Thymus (tissue), 11 donors: ENCODE data around the gene CHRNA7. TPM values are rescaled to one million over a fixed set of nuclear protein-coding genes. Genes with fewer than 3 reads are reported as not detected.

Source experiments
- DNase-seq, 9 donors: peaks; one replicate each; pipeline ENCODE4 v3.0.0-alpha.2; 2013; ENCODE audit warnings: low spot score in 9 of 9, low read depth in 6 of 9, missing footprints in 1 of 9
- H3K27ac ChIP-seq, 2 donors: one replicate each; pipeline ENCODE4 v1.5.1; 2013; ENCODE audit warnings: control low read depth in 1 of 2, low read depth in 1 of 2, low read length in 1 of 2, mild to moderate bottlenecking in 1 of 2, moderate library complexity in 1 of 2
- H3K27me3 ChIP-seq, 2 donors: one replicate each; pipeline ENCODE4 v1.5.1; 2013; ENCODE audit warnings: low read length in 1 of 2; ENCODE audit not compliant: control insufficient read depth in 2 of 2, insufficient read depth in 1 of 2
- H3K36me3 ChIP-seq, 2 donors: one replicate each; pipeline ENCODE4 v1.5.1; 2013; ENCODE audit warnings: low read length in 1 of 2, mild to moderate bottlenecking in 1 of 2, moderate library complexity in 1 of 2; ENCODE audit not compliant: control insufficient read depth in 2 of 2, insufficient read depth in 2 of 2
- H3K4me1 ChIP-seq, 2 donors: one replicate each; pipeline ENCODE4 v1.5.1; 2013; ENCODE audit warnings: low read length in 2 of 2; ENCODE audit not compliant: control insufficient read depth in 2 of 2, insufficient read depth in 2 of 2
- H3K4me3 ChIP-seq, 2 donors: one replicate each; pipeline ENCODE4 v1.5.1; 2013; ENCODE audit warnings: low read length in 2 of 2, control low read depth in 1 of 2, mild to moderate bottlenecking in 1 of 2
- H3K9me3 ChIP-seq, 2 donors: one replicate each; pipeline ENCODE4 v1.5.1; 2013; ENCODE audit warnings: low read length in 1 of 2, mild to moderate bottlenecking in 1 of 2; ENCODE audit not compliant: control insufficient read depth in 2 of 2, insufficient read depth in 1 of 2
- WGBS: extraction: QIAGEN DNeasy Blood & Tissue Kit; methylation state at CpG from one replicate; pipeline ENCODE4 v1.1.7; 2013; 5-methylcytosine and 5-hydroxymethylcytosine counted together
- polyA plus RNA-seq: library from polyadenylated mRNA; stranded (reverse); fragments of 200-250 nt; gene quantifications from one replicate; pipeline ENCODE4 v1.2.3, GENCODE V29; 2013
- total RNA-seq: library from RNA; stranded (reverse); fragments of 120-200 nt; gene quantifications from one replicate; pipeline ENCODE4 v1.2.4, GENCODE V29; 2013
- donor health status: healthy.

CHRNA7 gene
- total and polyA plus RNA-seq, 2 donors: 0.61 to 1.1 TPM

GRCh38 chr15:32020156-32020555 is 10.2 kb upstream of the CHRNA7 start:
- no peaks in the 10 kb centered on the region for H3K4me1 ChIP-seq
- DNase-seq: no peak
- no peaks in the 10 kb centered on the region for H3K27me3 ChIP-seq
- no peak overlapping the region for H3K27ac ChIP-seq
- no peaks in the 10 kb centered on the region for H3K36me3 ChIP-seq
- H3K9me3 ChIP-seq: no peaks in the 10 kb centered on the region
- H3K4me3 ChIP-seq: no peak overlapping the region
- WGBS: 97% methylated on average over 2 of the region's 2 CpGs

DNA sequence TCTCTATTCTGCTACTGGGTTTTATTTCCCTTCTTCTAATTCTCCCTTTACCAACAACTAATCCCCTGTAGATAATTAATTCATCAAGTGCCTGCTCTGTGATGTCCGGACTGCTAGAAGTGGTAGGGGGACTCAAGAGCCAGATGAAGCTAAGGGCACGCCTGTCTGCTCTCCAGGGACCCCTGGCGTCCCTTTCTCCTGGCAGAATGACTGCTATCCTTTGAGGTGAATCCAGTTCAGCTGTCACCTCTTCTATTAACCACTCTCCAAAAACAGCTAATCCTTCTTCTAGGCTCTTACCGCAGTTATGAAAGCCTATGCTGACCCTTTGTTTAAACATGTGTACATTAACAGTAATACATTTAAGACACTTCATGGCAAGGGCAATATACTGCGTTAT is 1.4 kb upstream of the CHRNA7 start:
- H3K36me3 ChIP-seq: no peaks in the 10 kb centered on the region
- peaks cover 31 to 45% of the 10 kb centered on the region in 2 donors for H3K27me3 ChIP-seq
- H3K9me3 ChIP-seq: peaks cover 0 to 4% of the 10 kb centered on the region in 2 donors
- H3K4me1 ChIP-seq: no peaks in the 10 kb centered on the region
- H3K4me3 ChIP-seq: no peak overlapping the region
- WGBS: 7% methylated on average over 5 of the region's 5 CpGs
- no peak overlapping the region for H3K27ac ChIP-seq
- DNase-seq: no peak

- H3K27me3 ChIP-seq: peaks cover 31 to 45% of the 10 kb centered on the region in 2 donors
- no peaks in the 10 kb centered on the region for H3K4me1 ChIP-seq
- WGBS: under 1% methylated on average over 16 of the region's 16 CpGs
- DNase-seq: peak in 2 of 9 donors; percentile 20 to 25
- H3K27ac ChIP-seq: no peak overlapping the region
- peak overlapping the region in 1 of 2 donors; percentile 47 for H3K4me3 ChIP-seq
- H3K9me3 ChIP-seq: peaks cover 0 to 4% of the 10 kb centered on the region in 2 donors
- H3K36me3 ChIP-seq: no peaks in the 10 kb centered on the region
Observed at GRCh38 chr15:32029409-32029861, 880 bp upstream of the CHRNA7 start.

- H3K27ac ChIP-seq: no peak overlapping the region
- WGBS: 6% methylated on average over 21 of the region's 21 CpGs
- DNase-seq: no peak
Observed at GRCh38 chr15:32030795-32031194, 480 bp downstream of the CHRNA7 start.

DNA sequence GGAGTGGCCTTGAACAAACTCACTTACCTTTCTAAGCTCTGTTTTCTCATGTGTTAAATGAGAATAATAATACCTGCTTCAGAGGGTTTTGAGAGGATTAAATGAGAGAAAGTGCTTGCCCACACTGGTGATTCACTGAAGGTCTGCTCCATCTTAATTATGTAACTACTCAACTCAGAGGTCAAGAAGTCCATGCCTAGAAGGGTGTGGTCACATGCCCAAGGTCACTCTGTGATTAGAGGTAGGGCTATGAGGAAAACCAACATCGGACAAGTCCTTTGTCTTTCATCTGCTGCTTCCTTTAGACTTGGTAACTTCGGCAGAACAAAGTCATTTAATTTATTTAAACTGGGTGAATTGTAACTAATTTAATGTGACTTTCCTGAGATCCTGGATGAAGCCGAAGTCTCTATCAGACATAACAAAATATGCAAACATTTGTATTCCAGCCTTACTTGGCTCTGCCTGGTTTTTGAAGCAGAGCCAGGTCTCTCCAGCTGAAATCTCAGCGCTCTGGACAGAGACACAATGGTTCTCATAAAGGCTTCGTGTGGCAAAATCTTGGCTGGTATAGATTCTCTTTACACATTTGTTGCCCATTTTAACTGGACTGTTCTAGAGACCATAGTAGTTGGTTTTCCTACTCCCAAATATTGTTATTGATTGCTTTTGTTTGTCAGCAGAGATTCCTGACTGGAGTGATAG is 3.0 kb downstream of the CHRNA7 start:
- H3K4me1 ChIP-seq: no peaks in the 10 kb centered on the region
- H3K36me3 ChIP-seq: no peaks in the 10 kb centered on the region
- no peak overlapping the region for H3K4me3 ChIP-seq
- H3K27me3 ChIP-seq: peaks cover 31 to 44% of the 10 kb centered on the region in 2 donors
- WGBS: 96% methylated on average over 5 of the region's 5 CpGs
- no peak for DNase-seq
- H3K9me3 ChIP-seq: peaks cover 0 to 4% of the 10 kb centered on the region in 2 donors
- no peak overlapping the region for H3K27ac ChIP-seq

More at GRCh38 chr15:32030795-32031194, 480 bp downstream of the CHRNA7 start:
- Histone ChIP-seq H3K36me3 (no peaks in the 10 kb centered on the region), H3K4me1 (no peaks in the 10 kb centered on the region), H3K27me3 (peaks cover 31 to 45% of the 10 kb centered on the region in 2 donors), H3K4me3 (peak overlapping the region in 1 of 2 donors; percentile 47), H3K9me3 (peaks cover 0 to 4% of the 10 kb centered on the region in 2 donors)

GRCh38 chr15:32034106-32034505 is 3.8 kb downstream of the CHRNA7 start:
- DNase-seq: no peak
- no peak overlapping the region for H3K4me3 ChIP-seq
- H3K4me1 ChIP-seq: no peaks in the 10 kb centered on the region
- no peaks in the 10 kb centered on the region for H3K36me3 ChIP-seq
- no peak overlapping the region for H3K27ac ChIP-seq
- H3K9me3 ChIP-seq: peaks cover 0 to 4% of the 10 kb centered on the region in 2 donors
- H3K27me3 ChIP-seq: peaks cover 25 to 36% of the 10 kb centered on the region in 2 donors

- Histone ChIP-seq H3K27ac (no peak overlapping the region), H3K9me3 (no peaks in the 10 kb centered on the region), H3K36me3 (no peaks in the 10 kb centered on the region), H3K4me3 (no peak overlapping the region), H3K4me1 (no peaks in the 10 kb centered on the region), H3K27me3 (peaks cover 19 to 26% of the 10 kb centered on the region in 2 donors)
- WGBS: 87% methylated on average over 2 of the region's 2 CpGs
- no peak for DNase-seq
Observed at GRCh38 chr15:32035285-32035684, 5.0 kb downstream of the CHRNA7 start.

DNA sequence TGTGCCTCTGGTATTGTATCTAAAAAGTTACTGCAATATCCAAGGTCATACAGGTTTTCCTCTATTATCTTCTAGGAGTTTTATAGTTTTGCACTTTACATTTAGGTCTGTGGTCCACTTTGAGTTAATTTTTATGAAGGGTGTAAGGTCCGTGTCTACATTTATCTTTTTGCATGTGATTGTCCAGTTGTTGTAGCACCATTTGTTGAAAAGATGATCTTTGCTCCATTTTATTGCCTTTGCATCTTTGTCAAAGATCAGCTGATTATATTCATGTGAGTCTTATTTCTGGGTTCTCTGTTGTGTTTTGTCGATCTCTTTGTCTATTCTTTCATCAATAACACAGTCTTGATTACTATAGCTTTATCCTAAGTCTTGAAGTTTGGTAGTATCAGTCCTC is 6.7 kb downstream of the CHRNA7 start:
- H3K27me3 ChIP-seq: peaks cover 5 to 10% of the 10 kb centered on the region in 2 donors
- H3K4me3 ChIP-seq: no peak overlapping the region
- WGBS: 95% methylated on average over 2 of the region's 2 CpGs
- DNase-seq: no peak
- H3K36me3 ChIP-seq: no peaks in the 10 kb centered on the region
- H3K4me1 ChIP-seq: no peaks in the 10 kb centered on the region
- no peak overlapping the region for H3K27ac ChIP-seq
- no peaks in the 10 kb centered on the region for H3K9me3 ChIP-seq

- Histone ChIP-seq H3K27me3 (no peaks in the 10 kb centered on the region), H3K4me1 (no peaks in the 10 kb centered on the region), H3K4me3 (no peak overlapping the region), H3K9me3 (no peaks in the 10 kb centered on the region), H3K36me3 (no peaks in the 10 kb centered on the region), H3K27ac (no peak overlapping the region)
- no peak for DNase-seq
- 94% methylated on average over 7 of the region's 7 CpGs for WGBS
Observed at GRCh38 chr15:32041294-32041693, 11.0 kb downstream of the CHRNA7 start.
